Progenitor cell of endocrine pancreas (in vitro differentiated cells): ENCODE measurements around the gene RNF150. TPM values are rescaled to one million over a fixed set of nuclear protein-coding genes. Genes with fewer than 3 reads are reported as not detected.

Source experiments
- DNase-seq: peaks from one replicate; pipeline ENCODE4 v3.0.0; 2021; ENCODE audit warnings: low spot score; ENCODE audit not compliant: unreplicated experiment
- H3K27ac Mint-ChIP-seq: 2 replicates; pipeline ENCODE4 v1.8.0; 2021; ENCODE audit warnings: mild to moderate bottlenecking, moderate library complexity, mixed read lengths
- H3K27me3 Mint-ChIP-seq: 2 replicates; pipeline ENCODE4 v1.8.0; 2021; ENCODE audit warnings: mixed read lengths
- H3K36me3 Mint-ChIP-seq: 2 replicates; pipeline ENCODE4 v1.8.0; 2022; ENCODE audit warnings: mixed read lengths; ENCODE audit not compliant: insufficient read depth
- H3K4me1 Mint-ChIP-seq: 2 replicates; pipeline ENCODE4 v1.8.0; 2021; ENCODE audit warnings: low read depth, mixed read lengths
- H3K4me3 Mint-ChIP-seq: 2 replicates; pipeline ENCODE4 v1.8.0; 2021; ENCODE audit warnings: low read depth, mild to moderate bottlenecking, moderate library complexity, mixed read lengths
- H3K9me3 Mint-ChIP-seq: 2 replicates; pipeline ENCODE4 v1.8.0; 2021; ENCODE audit warnings: low read depth, mixed read lengths
- total RNA-seq: library from RNA; stranded (reverse); gene quantifications from 2 replicates; pipeline ENCODE4 v1.2.1, GENCODE V29; 2021
- TF ChIP-seq, protein P1 (sequence below): fragments of 200-600 bp; sonication (generic); IDR thresholded peaks from one replicate; pipeline ENCODE4 v1.5.0; 2021; ENCODE audit warnings: antibody characterized with exemption, mild to moderate bottlenecking; ENCODE audit not compliant: unreplicated experiment

Gene RNF150
- total RNA-seq, 1 donor from 2014 or later: 23.1 TPM

DNA sequence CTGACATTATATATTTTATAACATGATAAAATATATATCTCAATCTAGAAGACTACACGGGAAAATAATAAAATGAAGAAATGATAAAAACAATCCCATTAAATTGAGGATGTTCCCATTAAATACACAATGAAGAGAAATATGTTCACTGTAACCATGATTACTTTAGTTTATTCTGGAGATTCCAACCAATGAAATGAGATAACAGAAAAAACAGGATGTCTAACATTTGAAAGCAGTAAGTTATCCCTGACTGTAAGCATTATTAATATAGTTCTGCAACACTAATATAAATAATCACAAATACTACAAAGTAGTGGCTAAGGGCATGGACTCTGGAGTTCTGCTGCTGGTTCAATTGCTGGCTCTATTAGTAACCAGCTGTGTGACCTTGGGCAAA lies 169.4 kb downstream of the RNF150 start:
- no peaks in the 10 kb centered on the region for H3K27me3 Mint-ChIP-seq
- no peak overlapping the region for H3K27ac Mint-ChIP-seq
- H3K36me3 Mint-ChIP-seq: no peaks in the 10 kb centered on the region
- H3K4me1 Mint-ChIP-seq: no peaks in the 10 kb centered on the region
- DNase-seq: no peak
- no peak overlapping the region for H3K4me3 Mint-ChIP-seq
- H3K9me3 Mint-ChIP-seq: no peaks in the 10 kb centered on the region
- TF ChIP-seq, protein P1, sequence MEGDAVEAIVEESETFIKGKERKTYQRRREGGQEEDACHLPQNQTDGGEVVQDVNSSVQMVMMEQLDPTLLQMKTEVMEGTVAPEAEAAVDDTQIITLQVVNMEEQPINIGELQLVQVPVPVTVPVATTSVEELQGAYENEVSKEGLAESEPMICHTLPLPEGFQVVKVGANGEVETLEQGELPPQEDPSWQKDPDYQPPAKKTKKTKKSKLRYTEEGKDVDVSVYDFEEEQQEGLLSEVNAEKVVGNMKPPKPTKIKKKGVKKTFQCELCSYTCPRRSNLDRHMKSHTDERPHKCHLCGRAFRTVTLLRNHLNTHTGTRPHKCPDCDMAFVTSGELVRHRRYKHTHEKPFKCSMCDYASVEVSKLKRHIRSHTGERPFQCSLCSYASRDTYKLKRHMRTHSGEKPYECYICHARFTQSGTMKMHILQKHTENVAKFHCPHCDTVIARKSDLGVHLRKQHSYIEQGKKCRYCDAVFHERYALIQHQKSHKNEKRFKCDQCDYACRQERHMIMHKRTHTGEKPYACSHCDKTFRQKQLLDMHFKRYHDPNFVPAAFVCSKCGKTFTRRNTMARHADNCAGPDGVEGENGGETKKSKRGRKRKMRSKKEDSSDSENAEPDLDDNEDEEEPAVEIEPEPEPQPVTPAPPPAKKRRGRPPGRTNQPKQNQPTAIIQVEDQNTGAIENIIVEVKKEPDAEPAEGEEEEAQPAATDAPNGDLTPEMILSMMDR: no peak

DNA sequence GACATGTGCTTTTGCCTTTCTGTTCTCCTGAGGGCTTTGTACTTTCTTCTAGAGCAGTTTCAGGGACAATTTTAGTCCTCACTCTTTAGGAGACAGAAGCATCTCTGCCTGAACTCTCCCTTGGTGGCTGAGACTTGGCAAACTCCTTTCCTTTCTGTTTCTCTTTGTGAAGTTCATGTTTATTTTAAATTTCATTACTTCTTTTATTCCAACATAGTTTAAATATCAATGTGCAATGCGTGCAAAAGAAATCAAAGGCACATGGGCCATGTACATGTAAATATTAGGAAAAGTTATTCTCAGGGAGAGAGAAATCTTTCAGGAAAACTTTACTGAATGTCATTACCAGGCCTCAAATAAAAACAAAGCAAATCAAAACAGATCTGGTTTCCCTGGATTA lies 177.6 kb downstream of the RNF150 start:
- Mint-ChIP-seq H3K4me1 (no peaks in the 10 kb centered on the region), H3K4me3 (no peak overlapping the region), H3K27ac (no peak overlapping the region), H3K36me3 (peaks cover 2% of the 10 kb centered on the region), H3K9me3 (peaks cover 5% of the 10 kb centered on the region), H3K27me3 (no peaks in the 10 kb centered on the region)
- no peak for DNase-seq
- TF ChIP-seq, protein P1: no peak

GRCh38 chr4:140952717-140953116 lies 180.6 kb downstream of the RNF150 start:
- Mint-ChIP-seq H3K4me3 (no peak overlapping the region), H3K36me3 (peaks cover 2% of the 10 kb centered on the region), H3K27ac (no peak overlapping the region), H3K9me3 (peaks cover 5% of the 10 kb centered on the region), H3K4me1 (no peaks in the 10 kb centered on the region), H3K27me3 (no peaks in the 10 kb centered on the region)
- TF ChIP-seq, protein P1: no peak
- DNase-seq: no peak

DNA sequence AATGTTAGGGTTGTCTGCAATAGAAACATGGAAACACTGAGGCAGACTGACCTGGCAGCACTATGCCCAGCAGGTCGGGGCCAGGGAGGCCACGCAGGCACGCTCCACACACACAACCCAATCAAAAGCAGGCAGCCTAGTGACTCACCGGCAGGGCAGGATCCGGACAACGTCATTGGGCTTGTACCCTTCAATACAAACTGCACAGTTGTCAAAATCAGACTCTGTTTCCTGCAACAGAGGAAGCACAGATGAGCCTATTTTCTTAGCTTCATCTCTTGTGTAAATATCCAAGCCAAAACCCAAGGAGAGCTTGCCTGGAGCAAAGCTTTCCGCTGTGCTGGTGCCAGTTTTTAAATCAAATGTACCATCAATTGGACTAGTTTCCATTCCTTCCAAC lies 185.8 kb downstream of the RNF150 start:
- Mint-ChIP-seq H3K9me3 (no peaks in the 10 kb centered on the region), H3K4me1 (no peaks in the 10 kb centered on the region), H3K27me3 (no peaks in the 10 kb centered on the region), H3K36me3 (no peaks in the 10 kb centered on the region), H3K4me3 (no peak overlapping the region), H3K27ac (no peak overlapping the region)
- TF ChIP-seq, protein P1: no peak
- no peak for DNase-seq

DNA sequence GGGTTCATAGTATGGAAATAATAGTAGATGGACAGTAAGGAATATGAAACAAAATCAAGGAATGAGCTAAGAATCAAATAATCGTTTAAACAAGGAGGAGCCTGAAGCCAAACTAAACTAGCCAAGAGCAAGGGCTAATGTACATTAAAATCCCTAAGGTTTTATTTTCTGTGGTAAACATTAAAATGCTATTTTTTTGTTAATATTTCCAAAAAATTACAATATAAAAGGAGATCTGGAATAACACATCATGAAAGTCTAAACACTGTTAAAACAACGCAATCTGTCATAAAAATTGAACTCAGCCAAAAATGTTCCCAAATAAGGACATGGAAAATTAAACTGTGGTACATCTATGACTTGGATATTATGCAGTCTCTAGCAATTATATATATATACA lies 188.2 kb downstream of the RNF150 start:
- Mint-ChIP-seq H3K27me3 (no peaks in the 10 kb centered on the region), H3K36me3 (peaks cover 1% of the 10 kb centered on the region), H3K9me3 (no peaks in the 10 kb centered on the region), H3K4me1 (no peaks in the 10 kb centered on the region), H3K4me3 (no peak overlapping the region), H3K27ac (no peak overlapping the region)
- DNase-seq: no peak
- TF ChIP-seq, protein P1: no peak

DNA sequence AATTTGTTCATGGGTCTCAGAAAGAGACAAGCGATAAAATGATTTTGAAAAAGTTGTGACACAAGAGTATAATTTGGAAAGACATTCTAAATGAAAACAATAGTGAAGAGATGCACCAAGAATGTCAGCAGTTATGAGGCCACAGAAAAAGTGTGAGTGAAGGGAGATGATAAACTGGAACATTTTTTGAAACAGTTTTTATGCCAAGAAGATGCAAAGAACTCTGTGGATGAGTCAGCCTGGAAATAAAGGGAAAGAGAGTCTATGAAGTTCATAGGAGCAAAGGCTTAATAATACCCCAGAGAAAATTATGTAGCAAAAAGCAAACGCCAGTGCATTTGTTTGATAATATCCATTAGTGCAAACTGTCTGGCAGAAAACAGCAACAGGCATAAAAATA lies 188.7 kb downstream of the RNF150 start:
- DNase-seq: no peak
- no peak overlapping the region for H3K27ac Mint-ChIP-seq
- H3K4me1 Mint-ChIP-seq: no peaks in the 10 kb centered on the region
- H3K27me3 Mint-ChIP-seq: no peaks in the 10 kb centered on the region
- TF ChIP-seq, protein P1: no peak
- peaks cover 1% of the 10 kb centered on the region for H3K36me3 Mint-ChIP-seq
- no peak overlapping the region for H3K4me3 Mint-ChIP-seq
- H3K9me3 Mint-ChIP-seq: no peaks in the 10 kb centered on the region
